GM06990 (cell line): Measurements from ENCODE around the gene CORO2A.
"Not testable (repeated sequence)": the region's sequence is repeated elsewhere in the genome, so short reads cannot be mapped to it uniquely, and the experiment has no call there.

ENCODE experiments used
- DNase-seq: peaks from one replicate; pipeline ENCODE4 v3.0.0-alpha.2; 2011; ENCODE audit not compliant: insufficient read length; ENCODE audit errors: extremely low read depth
- H3K27me3 ChIP-seq: replicated peaks from 2 replicates; pipeline ENCODE4 v1.6.0; 2011; ENCODE audit warnings: low read length; ENCODE audit not compliant: control insufficient read depth, insufficient read depth
- H3K36me3 ChIP-seq: 2 replicates; pipeline ENCODE4 v1.5.1; 2011; ENCODE audit warnings: low read length; ENCODE audit not compliant: control insufficient read depth, insufficient read depth
- H3K4me3 ChIP-seq: replicated peaks from 2 replicates; pipeline ENCODE4 v1.5.1; 2011; ENCODE audit warnings: low read depth, mild to moderate bottlenecking, control low read depth, low read length
- TF ChIP-seq, protein P1 (sequence below): IDR thresholded peaks from 2 replicates; pipeline ENCODE4 v1.5.1; 2011; ENCODE audit warnings: low read length, control low read depth, mild to moderate bottlenecking, inconsistent platforms; ENCODE audit not compliant: insufficient read depth, poor library complexity, severe bottlenecking

CORO2A gene

DNA sequence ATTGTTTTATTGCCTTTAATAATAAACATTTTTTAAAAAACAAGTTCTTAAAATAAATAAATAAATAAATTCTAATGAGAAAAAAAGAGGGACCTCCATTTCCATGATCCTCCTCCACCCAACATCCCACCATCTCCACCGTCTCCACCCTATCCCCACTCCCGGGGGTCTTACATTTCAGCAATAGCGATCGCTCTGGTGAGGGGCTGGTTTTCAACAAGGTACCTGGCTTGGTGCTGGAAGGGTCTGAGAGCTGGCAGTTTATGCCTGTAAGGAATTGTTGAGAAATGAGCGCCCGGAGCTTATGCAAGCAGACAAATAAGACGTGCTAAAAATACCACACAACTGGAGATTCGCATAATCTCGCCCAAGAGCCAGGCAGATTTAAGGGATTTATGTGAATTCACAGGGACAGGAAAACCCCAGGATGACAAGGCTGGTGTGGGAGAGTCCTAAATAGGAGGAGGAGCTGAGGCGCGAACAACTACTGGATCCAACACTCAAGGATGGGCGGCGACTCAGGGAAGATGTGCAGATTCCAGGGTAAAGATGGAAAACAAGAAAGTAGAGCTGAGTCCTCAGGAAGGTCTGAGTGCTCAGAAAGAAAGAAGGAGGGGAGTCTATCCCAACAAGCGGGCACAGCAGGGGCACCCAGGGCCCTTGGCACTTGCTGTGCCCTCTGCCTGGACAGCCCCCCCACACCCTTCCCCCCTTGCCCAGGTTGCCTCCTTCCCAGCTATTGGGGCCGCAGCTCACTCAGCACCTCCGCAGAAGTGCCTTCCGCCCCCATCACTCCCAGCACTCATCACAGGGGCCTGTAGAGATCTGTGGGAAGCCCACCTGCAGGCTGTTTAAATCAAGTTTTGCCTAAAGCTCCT, 100.5 kb downstream of the CORO2A start:
- Histone ChIP-seq H3K36me3 (peaks cover 33% of the 10 kb centered on the region), H3K4me3 (no peak overlapping the region), H3K27me3 (no peaks in the 10 kb centered on the region)
- no peak for DNase-seq
- TF ChIP-seq, protein P1, sequence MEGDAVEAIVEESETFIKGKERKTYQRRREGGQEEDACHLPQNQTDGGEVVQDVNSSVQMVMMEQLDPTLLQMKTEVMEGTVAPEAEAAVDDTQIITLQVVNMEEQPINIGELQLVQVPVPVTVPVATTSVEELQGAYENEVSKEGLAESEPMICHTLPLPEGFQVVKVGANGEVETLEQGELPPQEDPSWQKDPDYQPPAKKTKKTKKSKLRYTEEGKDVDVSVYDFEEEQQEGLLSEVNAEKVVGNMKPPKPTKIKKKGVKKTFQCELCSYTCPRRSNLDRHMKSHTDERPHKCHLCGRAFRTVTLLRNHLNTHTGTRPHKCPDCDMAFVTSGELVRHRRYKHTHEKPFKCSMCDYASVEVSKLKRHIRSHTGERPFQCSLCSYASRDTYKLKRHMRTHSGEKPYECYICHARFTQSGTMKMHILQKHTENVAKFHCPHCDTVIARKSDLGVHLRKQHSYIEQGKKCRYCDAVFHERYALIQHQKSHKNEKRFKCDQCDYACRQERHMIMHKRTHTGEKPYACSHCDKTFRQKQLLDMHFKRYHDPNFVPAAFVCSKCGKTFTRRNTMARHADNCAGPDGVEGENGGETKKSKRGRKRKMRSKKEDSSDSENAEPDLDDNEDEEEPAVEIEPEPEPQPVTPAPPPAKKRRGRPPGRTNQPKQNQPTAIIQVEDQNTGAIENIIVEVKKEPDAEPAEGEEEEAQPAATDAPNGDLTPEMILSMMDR, result no peak

DNA sequence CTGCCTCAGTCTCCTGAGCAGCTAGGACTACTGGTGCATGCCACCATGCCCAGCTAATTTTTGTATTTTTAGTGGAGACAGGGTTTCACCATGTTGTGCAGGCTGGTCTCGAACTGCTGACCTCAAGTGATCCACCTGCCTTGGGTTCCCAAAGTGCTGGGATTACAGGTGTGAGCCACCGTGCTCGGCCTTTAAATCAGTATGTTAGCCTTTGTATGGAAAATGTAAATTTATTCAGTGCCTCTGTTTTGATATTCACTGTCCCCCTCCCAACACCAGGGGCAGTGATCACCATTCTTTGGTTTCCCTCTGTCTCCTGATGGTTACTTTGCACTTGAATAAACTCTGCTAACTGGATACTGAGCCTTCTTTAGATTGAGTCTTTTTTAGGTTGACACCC, 101.8 kb downstream of the CORO2A start:
- H3K4me3 ChIP-seq, DNase-seq, H3K27me3 ChIP-seq: not testable (repeated sequence)
- peaks cover 24% of the 10 kb centered on the region for H3K36me3 ChIP-seq

DNA sequence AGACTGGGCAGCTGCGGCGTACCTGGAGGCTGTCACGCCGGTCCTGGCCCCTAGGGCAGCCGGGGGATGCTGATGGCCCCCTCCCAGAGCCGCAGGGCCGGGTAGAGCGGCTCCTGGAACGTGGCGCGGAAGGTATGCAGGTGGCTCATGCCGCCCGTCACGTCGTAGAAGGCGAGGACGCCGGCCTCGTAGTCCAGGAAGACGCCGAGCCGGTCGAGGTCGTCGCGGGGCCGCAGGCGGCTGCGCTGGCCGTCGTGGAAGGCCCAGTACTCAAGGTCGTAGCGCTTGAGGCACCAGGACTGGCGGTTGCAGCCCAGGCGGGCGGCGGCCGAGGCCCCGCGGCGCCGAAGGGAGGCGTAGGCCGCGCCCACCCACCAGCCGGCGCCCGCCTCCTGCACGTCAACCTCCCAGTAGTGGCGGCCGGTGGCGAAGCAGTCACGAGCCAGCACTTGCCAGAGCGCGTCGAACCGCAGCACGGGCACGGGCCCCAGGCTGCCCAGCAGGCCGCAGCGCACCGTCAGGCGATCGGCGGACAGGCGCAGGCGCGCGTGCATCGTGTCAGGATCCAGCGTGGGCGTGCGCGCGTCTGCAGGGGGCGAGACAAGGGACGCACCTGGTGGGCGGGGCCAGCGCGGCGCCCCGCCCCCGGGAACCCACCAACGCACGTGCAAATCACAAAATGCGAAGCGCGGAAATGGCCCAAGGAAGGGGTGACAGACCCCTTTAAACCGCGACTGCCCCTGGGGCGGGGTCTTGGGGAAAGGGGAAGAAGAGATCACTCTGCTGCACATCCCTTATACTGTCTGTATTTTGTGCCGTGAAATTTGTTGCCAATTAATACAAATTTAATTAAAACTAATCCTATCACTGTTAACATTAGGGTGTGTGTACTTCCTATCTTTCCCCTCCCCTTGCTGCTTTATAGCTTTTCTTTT, 104.8 kb downstream of the CORO2A start:
- peaks cover 22% of the 10 kb centered on the region for H3K36me3 ChIP-seq
- TF ChIP-seq, protein P1, result no peak
- DNase-seq, result peak; percentile 77
- no peak overlapping the region for H3K4me3 ChIP-seq
- no peaks in the 10 kb centered on the region for H3K27me3 ChIP-seq

DNA sequence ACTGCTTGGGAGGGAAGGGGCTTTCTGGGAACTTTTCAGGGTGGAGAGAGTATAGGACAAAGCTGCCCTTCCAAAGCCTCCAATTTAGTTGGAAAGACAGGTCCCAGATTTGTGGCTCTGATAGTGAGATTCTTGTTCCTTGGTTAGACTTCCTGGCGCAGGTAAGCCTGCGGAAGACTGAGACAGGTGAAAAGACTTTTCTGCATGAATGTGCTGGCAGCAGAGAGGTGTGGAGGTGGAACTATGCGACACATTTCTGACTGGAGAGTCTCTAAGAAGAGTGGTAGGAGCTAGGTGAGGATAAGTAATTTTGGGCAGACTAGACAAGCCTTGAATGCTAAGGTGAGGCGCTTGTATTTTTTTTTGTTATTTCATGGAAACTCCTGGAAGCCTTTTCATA, 106.0 kb downstream of the CORO2A start:
- Histone ChIP-seq H3K4me3 (no peak overlapping the region), H3K27me3 (no peaks in the 10 kb centered on the region), H3K36me3 (peaks cover 29% of the 10 kb centered on the region)
- DNase-seq, result no peak
- TF ChIP-seq, protein P1, result no peak

DNA sequence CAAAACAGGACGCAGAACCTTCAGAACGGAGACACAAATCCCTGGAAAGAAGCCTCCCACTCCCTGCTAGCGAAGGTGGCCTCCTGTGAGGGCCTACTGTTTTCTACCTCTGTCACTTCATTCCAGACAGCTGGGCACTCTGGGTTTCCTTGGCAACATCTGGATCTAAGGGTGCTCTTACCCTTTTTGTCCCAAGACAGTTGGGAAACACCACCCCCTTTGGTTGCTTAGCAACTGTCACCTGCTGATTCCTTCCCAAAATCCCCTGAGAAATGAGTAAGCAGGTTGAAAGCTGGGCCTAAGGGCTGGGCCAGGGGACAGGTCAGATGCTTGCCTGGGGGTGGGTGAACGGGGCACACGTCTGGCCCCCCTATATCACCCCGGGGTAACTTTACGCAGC, 106.5 kb downstream of the CORO2A start:
- H3K27me3 ChIP-seq, result no peaks in the 10 kb centered on the region
- DNase-seq, result no peak
- no peak overlapping the region for H3K4me3 ChIP-seq
- H3K36me3 ChIP-seq, result peaks cover 34% of the 10 kb centered on the region
- TF ChIP-seq, protein P1, result no peak

DNA sequence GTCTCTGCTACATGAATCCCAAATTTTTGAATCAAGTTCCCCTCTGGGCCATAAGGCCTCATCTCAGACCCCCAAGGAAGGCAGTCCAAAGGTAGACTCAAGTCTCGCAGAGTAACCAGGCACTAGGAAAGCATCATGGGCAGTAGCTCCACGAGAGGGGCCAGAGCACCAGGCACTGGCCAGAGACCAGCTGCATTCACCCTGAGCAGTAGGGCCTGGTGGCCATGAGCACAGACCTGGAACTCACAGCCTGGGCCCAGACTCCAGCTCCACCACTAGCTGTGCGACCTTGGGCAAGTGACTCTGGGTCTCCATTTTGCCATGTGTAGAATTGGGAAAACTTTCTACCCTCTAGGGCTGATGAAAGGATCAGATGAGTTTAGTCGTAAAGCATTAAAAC, 107.4 kb downstream of the CORO2A start:
- no peak for DNase-seq
- TF ChIP-seq, protein P1, result no peak
- Histone ChIP-seq H3K4me3 (no peak overlapping the region), H3K27me3 (no peaks in the 10 kb centered on the region), H3K36me3 (peaks cover 35% of the 10 kb centered on the region)
